Astrocyte (in vitro differentiated cells and primary cell): Measurements from ENCODE around the gene HEMGN. TPM values are rescaled to one million over a fixed set of nuclear protein-coding genes. Genes with fewer than 3 reads are reported as not detected.
"Not testable (repeated sequence)": the region's sequence is repeated elsewhere in the genome, so short reads cannot be mapped to it uniquely, and the experiment has no call there.

Experiments
- DNase-seq: peaks from one replicate; pipeline ENCODE4 v3.0.0-alpha.2; 2010; ENCODE audit warnings: low read depth
- FAIRE-seq: peaks from 2 replicates; lab custom pipeline; 2011; peaks lifted over from hg19 to GRCh38; lab: Jason Lieb, UNC
- H2AFZ ChIP-seq: 2 replicates; pipeline ENCODE4 v1.6.0; 2012; ENCODE audit warnings: low read depth, low read length, inconsistent platforms
- H3K27ac ChIP-seq: 2 replicates; pipeline ENCODE4 v1.5.1; 2011; ENCODE audit warnings: low read depth, low read length, inconsistent platforms
- H3K27me3 ChIP-seq: 2 replicates; pipeline ENCODE4 v1.6.0; 2011; ENCODE audit warnings: low read length, inconsistent platforms; ENCODE audit not compliant: insufficient read depth
- H3K36me3 ChIP-seq: 2 replicates; pipeline ENCODE4 v1.5.1; 2011; ENCODE audit warnings: low read length, inconsistent platforms; ENCODE audit not compliant: insufficient read depth
- H3K4me1 ChIP-seq: 2 replicates; pipeline ENCODE4 v1.5.1; 2011; ENCODE audit warnings: low read length, inconsistent platforms; ENCODE audit not compliant: insufficient read depth
- H3K4me2 ChIP-seq: 2 replicates; pipeline ENCODE4 v1.6.0; 2012; ENCODE audit warnings: low read length, inconsistent platforms
- H3K4me3 ChIP-seq: 2 replicates; pipeline ENCODE4 v1.5.1; 2011; ENCODE audit warnings: low read depth, mild to moderate bottlenecking, low read length, inconsistent platforms; ENCODE audit not compliant: insufficient read depth
- H3K79me2 ChIP-seq: 2 replicates; pipeline ENCODE4 v1.6.0; 2012; ENCODE audit warnings: mild to moderate bottlenecking, low read length, inconsistent platforms; ENCODE audit not compliant: insufficient read depth
- H3K9ac ChIP-seq: 2 replicates; pipeline ENCODE4 v1.6.0; 2012; ENCODE audit warnings: mild to moderate bottlenecking, low read length, inconsistent platforms
- H3K9me3 ChIP-seq: 2 replicates; pipeline ENCODE4 v1.5.1; 2012; ENCODE audit warnings: low read depth, mild to moderate bottlenecking, low read length, inconsistent platforms; ENCODE audit not compliant: insufficient read depth
- H4K20me1 ChIP-seq: 2 replicates; pipeline ENCODE4 v1.6.0; 2012; ENCODE audit warnings: low read length, inconsistent platforms; ENCODE audit not compliant: insufficient read depth
- H3K27ac Mint-ChIP-seq: one replicate; pipeline ENCODE4 v1.8.0; 2021; ENCODE audit warnings: mild to moderate bottlenecking, mixed read lengths; ENCODE audit not compliant: unreplicated experiment
- H3K27me3 Mint-ChIP-seq: one replicate; pipeline ENCODE4 v1.8.0; 2021; ENCODE audit warnings: low read depth, mixed read lengths; ENCODE audit not compliant: unreplicated experiment
- H3K36me3 Mint-ChIP-seq: one replicate; pipeline ENCODE4 v1.8.0; 2021; ENCODE audit warnings: low read depth, mixed read lengths; ENCODE audit not compliant: unreplicated experiment
- H3K4me1 Mint-ChIP-seq: one replicate; pipeline ENCODE4 v1.8.0; 2021; ENCODE audit warnings: low read depth, mixed read lengths; ENCODE audit not compliant: unreplicated experiment
- H3K4me3 Mint-ChIP-seq: one replicate; pipeline ENCODE4 v1.8.0; 2021; ENCODE audit warnings: mild to moderate bottlenecking, moderate library complexity, mixed read lengths; ENCODE audit not compliant: unreplicated experiment
- H3K9me3 Mint-ChIP-seq: one replicate; pipeline ENCODE4 v1.8.0; 2021; ENCODE audit warnings: mild to moderate bottlenecking, mixed read lengths; ENCODE audit not compliant: unreplicated experiment
- EZH2 ChIP-seq: IDR thresholded peaks from 2 replicates; pipeline ENCODE4 v1.6.1; 2012; ENCODE audit warnings: mild to moderate bottlenecking, low read length, inconsistent platforms; ENCODE audit not compliant: insufficient read depth
- total RNA-seq: library from RNA; stranded (reverse); gene quantifications from 2 replicates; pipeline ENCODE4 v1.2.1, GENCODE V29; 2021
- TF ChIP-seq, protein P1 (sequence below): IDR thresholded peaks from 2 replicates; pipeline ENCODE4 v1.5.1; 2011; ENCODE audit warnings: low read depth, mild to moderate bottlenecking, inconsistent platforms, low read length, moderate library complexity; ENCODE audit not compliant: insufficient read depth

The HEMGN gene
- total RNA-seq, 1 donor from 2014 or later, result not detected

DNA sequence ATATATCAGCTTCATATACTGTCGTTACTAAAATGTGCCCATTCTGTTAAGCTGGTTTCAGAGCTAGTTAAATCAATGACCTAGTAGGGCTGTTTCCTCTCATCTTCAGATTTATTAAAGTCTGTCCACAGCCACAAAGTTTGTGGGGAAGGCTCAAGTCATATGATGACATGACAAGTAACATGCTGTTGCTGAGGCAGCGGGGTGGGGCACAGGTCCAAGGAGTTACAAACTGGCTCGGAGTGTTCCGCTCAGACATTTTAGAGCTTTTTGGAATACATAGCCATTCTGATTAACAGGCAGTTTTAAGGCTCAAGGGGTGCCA, 42.5 kb upstream of the HEMGN start:
- no peaks in the 10 kb centered on the region for H3K36me3 Mint-ChIP-seq
- Histone ChIP-seq H3K4me1 (peaks cover 11% of the 10 kb centered on the region), H2AFZ (no peak overlapping the region), H3K36me3 (no peaks in the 10 kb centered on the region), H3K9me3 (no peaks in the 10 kb centered on the region), H3K9ac (no peak overlapping the region), H4K20me1 (peaks cover 3% of the 10 kb centered on the region), H3K27ac (no peak overlapping the region), H3K4me2 (no peak overlapping the region), H3K27me3 (no peaks in the 10 kb centered on the region), H3K4me3 (no peak overlapping the region), H3K79me2 (peaks cover 20% of the 10 kb centered on the region)
- H3K9me3 Mint-ChIP-seq, result no peaks in the 10 kb centered on the region
- FAIRE-seq (no peak), DNase-seq (no peak)
- H3K27me3 Mint-ChIP-seq, result peaks cover 8% of the 10 kb centered on the region
- TF ChIP-seq, protein P1, sequence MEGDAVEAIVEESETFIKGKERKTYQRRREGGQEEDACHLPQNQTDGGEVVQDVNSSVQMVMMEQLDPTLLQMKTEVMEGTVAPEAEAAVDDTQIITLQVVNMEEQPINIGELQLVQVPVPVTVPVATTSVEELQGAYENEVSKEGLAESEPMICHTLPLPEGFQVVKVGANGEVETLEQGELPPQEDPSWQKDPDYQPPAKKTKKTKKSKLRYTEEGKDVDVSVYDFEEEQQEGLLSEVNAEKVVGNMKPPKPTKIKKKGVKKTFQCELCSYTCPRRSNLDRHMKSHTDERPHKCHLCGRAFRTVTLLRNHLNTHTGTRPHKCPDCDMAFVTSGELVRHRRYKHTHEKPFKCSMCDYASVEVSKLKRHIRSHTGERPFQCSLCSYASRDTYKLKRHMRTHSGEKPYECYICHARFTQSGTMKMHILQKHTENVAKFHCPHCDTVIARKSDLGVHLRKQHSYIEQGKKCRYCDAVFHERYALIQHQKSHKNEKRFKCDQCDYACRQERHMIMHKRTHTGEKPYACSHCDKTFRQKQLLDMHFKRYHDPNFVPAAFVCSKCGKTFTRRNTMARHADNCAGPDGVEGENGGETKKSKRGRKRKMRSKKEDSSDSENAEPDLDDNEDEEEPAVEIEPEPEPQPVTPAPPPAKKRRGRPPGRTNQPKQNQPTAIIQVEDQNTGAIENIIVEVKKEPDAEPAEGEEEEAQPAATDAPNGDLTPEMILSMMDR, result no peak
- no peak for TF ChIP-seq EZH2
- H3K27ac Mint-ChIP-seq, result peak overlapping the region; percentile 43
- H3K4me3 Mint-ChIP-seq, result no peak overlapping the region
- peaks cover 17% of the 10 kb centered on the region for H3K4me1 Mint-ChIP-seq

DNA sequence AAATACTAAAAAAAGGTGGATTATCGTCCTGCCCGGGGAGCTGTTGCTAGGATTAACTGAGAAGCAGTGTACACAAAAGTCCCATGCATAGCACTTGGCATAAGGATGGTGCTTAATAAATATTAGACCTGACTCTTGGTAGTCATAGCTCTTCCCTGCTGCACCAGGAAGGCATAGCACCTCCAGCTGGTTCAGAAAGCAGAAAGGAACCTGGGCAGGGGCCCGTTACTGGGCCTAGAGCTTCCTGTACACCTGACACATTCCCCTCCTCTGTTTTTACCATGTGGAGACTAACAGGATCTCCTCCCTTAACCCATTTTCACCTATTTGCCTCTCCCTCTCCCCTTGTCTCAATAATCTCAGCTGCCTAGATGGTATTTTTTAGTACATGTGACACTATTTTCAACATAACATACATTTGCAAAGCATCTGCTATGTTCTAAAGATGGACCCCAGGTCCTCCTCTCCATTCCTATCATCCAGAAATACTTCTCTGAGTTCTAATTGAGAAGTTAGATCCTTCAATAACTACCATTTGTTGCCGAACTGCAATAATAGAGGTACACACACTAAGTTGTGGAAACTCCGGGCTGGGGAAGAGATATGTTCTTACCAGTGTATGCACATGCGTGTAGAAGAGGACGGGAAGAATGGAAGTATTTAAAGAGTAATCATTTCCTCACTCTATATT, 42.0 kb upstream of the HEMGN start:
- Histone ChIP-seq H3K4me3 (no peak overlapping the region), H3K36me3 (no peaks in the 10 kb centered on the region), H3K4me2 (no peak overlapping the region), H3K4me1 (peaks cover 6% of the 10 kb centered on the region), H3K27me3 (no peaks in the 10 kb centered on the region), H3K79me2 (peaks cover 15% of the 10 kb centered on the region), H4K20me1 (no peaks in the 10 kb centered on the region), H3K9me3 (no peaks in the 10 kb centered on the region), H3K27ac (no peak overlapping the region), H3K9ac (no peak overlapping the region), H2AFZ (no peak overlapping the region)
- DNase-seq (no peak), FAIRE-seq (no peak)
- H3K36me3 Mint-ChIP-seq, result no peaks in the 10 kb centered on the region
- H3K9me3 Mint-ChIP-seq, result no peaks in the 10 kb centered on the region
- H3K4me1 Mint-ChIP-seq, result peaks cover 15% of the 10 kb centered on the region
- peak overlapping the region; percentile 43 for H3K27ac Mint-ChIP-seq
- H3K4me3 Mint-ChIP-seq, result no peak overlapping the region
- H3K27me3 Mint-ChIP-seq, result peaks cover 8% of the 10 kb centered on the region
- no peak for TF ChIP-seq EZH2

DNA sequence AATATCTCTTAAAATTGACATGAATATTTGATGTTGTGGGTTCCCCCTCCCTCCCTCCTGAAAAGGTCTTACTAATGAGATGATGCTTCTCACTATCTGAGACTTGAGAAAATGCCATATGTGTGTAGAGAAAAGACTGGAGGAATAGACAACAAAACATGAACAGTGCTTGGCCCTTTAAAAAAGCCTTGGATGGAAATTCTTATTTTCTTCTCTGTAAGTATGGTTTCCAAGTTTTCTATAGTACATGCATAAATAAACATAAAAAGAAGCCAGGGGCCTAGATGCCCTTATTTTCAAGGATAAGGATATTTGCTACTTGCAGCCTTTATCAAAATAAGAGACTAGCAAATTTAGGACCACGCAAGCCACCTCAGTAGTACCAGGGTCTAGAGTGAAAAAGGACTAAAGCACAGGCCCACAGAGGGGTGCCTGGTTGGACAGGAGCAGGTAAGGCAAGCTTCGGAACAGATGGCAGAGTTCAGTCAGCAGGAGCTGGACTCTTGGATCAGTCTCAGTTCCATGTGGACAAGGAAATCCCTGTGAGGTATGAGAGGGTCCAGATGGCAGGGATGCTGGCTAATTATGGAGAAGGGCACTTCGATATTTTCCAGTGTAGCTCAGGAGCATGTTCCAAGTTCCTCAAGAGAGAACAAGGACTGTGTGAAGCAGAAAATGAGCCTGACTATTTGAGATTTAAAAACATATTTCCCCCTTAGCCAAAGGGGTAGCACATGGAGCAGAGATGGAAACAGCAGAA, 40.6 kb upstream of the HEMGN start:
- no peak for FAIRE-seq
- H3K27me3 Mint-ChIP-seq, result peaks cover 12% of the 10 kb centered on the region

DNA sequence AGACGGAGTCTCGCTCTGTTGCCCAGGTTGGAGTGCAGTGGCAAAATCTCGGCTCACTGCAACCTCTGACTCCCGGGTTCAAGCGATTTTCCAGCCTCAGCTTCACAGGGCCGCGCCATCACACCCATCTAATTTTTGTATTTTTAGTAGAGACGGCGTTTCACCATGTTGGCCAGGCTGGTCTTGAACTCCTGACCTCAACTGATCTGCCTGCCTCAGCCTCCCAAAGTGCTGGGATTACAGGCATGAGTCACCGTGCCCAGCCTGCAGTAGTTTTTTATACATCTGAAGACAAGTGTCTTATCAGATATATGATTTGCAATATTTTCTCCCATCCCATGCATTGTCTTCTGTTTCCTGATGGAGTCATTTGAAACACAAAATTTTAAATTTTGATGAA, 38.7 kb upstream of the HEMGN start:
- not testable (repeated sequence) for H3K36me3 ChIP-seq, H3K27me3 ChIP-seq, H3K9ac ChIP-seq, H3K4me3 Mint-ChIP-seq, FAIRE-seq, H4K20me1 ChIP-seq, H3K36me3 Mint-ChIP-seq, H3K9me3 Mint-ChIP-seq, H3K4me3 ChIP-seq, H3K9me3 ChIP-seq, H3K27ac Mint-ChIP-seq, H2AFZ ChIP-seq, H3K4me1 ChIP-seq, H3K79me2 ChIP-seq, DNase-seq, H3K27ac ChIP-seq, H3K4me2 ChIP-seq
- Mint-ChIP-seq H3K4me1 (peaks cover 11% of the 10 kb centered on the region), H3K27me3 (peaks cover 26% of the 10 kb centered on the region)

More for the DNA sequence above, 40.6 kb upstream of the HEMGN start:
- peaks cover 15% of the 10 kb centered on the region for H3K4me1 Mint-ChIP-seq
- TF ChIP-seq, protein P1, result no peak
- no peak for TF ChIP-seq EZH2
- no peak for DNase-seq
- H2AFZ ChIP-seq, result no peak overlapping the region
- no peak overlapping the region for H3K4me2 ChIP-seq
- H3K36me3 ChIP-seq, result no peaks in the 10 kb centered on the region
- no peaks in the 10 kb centered on the region for H4K20me1 ChIP-seq
- no peaks in the 10 kb centered on the region for H3K27me3 ChIP-seq
- H3K9me3 Mint-ChIP-seq, result peaks cover 2% of the 10 kb centered on the region
- peaks cover 6% of the 10 kb centered on the region for H3K4me1 ChIP-seq
- no peak overlapping the region for H3K27ac ChIP-seq
- H3K36me3 Mint-ChIP-seq, result no peaks in the 10 kb centered on the region
- no peak overlapping the region for H3K27ac Mint-ChIP-seq
- H3K79me2 ChIP-seq, result peaks cover 3% of the 10 kb centered on the region
- no peak overlapping the region for H3K4me3 Mint-ChIP-seq
- no peaks in the 10 kb centered on the region for H3K9me3 ChIP-seq
- no peak overlapping the region for H3K4me3 ChIP-seq
- no peak overlapping the region for H3K9ac ChIP-seq
